DOHH2 (cell line): ENCODE data around the gene TMCO4.

Experiments used
- EZH2phosphoT487 ChIP-seq: fragments of 200-600 bp; sonication (generic); IDR thresholded peaks from 2 replicates; pipeline ENCODE4 v1.6.1; 2017; ENCODE audit warnings: borderline replicate concordance, mild to moderate bottlenecking, antibody characterized with exemption, low read length, moderate library complexity, mixed read lengths
- TF ChIP-seq, protein P1 (sequence below): fragments of 200-600 bp; sonication (generic); IDR thresholded peaks from one replicate; pipeline ENCODE4 v1.5.1; 2014; ENCODE audit warnings: antibody characterized with exemption, mild to moderate bottlenecking, low read depth, low read length; ENCODE audit not compliant: poor library complexity, severe bottlenecking

DNA sequence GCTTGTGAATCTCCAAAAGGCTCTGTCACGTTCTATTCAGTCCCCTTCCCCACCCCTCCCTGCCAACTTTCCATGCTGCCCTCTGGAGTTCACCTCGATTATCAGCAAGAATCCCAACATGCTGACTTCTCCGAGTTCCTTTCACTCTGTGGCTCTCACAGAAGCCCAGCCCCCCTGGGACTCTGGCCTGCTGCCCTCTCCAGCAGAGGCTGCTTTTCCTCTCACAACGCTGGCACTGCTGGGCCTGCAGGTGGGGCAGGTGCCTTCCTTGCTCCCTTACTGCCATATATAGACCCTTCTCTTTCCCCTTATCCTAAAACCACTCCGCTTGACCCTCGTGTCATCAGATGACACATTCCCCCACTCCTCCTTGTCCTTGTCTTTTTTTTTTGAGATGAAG, 25.6 kb upstream of the TMCO4 start:
- TF ChIP-seq, protein P1, sequence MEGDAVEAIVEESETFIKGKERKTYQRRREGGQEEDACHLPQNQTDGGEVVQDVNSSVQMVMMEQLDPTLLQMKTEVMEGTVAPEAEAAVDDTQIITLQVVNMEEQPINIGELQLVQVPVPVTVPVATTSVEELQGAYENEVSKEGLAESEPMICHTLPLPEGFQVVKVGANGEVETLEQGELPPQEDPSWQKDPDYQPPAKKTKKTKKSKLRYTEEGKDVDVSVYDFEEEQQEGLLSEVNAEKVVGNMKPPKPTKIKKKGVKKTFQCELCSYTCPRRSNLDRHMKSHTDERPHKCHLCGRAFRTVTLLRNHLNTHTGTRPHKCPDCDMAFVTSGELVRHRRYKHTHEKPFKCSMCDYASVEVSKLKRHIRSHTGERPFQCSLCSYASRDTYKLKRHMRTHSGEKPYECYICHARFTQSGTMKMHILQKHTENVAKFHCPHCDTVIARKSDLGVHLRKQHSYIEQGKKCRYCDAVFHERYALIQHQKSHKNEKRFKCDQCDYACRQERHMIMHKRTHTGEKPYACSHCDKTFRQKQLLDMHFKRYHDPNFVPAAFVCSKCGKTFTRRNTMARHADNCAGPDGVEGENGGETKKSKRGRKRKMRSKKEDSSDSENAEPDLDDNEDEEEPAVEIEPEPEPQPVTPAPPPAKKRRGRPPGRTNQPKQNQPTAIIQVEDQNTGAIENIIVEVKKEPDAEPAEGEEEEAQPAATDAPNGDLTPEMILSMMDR = no peak
- TF ChIP-seq EZH2phosphoT487 = no peak
